ENCODE measurements around the gene ENHO.

- no peak for TF ChIP-seq POLR2A (IDR thresholded peaks at IDR 0.05)
- no peak for TF ChIP-seq CTCF (IDR thresholded peaks at IDR 0.05)
- TF ChIP-seq EP300 (IDR thresholded peaks at IDR 0.05): no peak
These were observed 8.0 kb downstream of the ENHO start for GRCh38 chr9:34514816-34515215.

Measured in suprapubic skin (tissue), 3 donors.